Measurements from ENCODE around the gene TSPYL1.

DNA sequence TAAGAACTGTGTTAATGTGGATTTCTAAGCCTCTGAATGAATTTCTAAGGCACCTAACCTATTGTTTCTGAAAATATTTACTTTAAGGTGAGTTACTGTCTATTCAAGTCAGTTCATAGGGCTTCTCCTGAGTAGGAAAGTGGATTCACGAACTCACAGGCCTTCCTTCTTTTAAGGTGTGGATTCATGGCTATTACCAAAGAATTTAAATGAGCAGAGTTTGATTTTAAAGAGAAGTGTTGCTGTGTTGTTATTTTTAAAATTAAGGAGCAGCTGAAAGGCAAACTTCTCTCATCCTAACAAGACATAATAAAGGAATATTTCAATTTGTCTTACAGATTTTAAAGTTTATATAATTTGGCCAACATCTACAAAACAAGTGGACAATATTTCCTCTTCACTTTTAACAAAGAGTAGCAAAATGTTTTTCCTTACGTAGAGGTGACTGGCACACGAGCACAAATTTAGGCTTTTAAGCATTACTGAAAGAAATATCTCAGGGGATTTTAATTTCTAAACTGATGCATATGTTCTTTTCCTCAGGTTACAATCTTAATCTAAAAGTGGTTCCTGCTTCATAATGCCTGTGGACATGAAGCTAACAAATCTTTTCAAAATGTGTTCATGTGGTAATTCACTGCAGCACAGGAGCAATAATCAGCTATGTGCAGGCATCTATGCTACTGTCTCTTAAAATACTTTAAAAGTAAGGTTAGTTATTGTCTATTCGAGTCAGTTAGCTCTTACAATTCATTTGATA is 25.3 kb downstream of the TSPYL1 start:
- TF ChIP-seq ZNF274 (IDR thresholded peaks at IDR 0.05; ENCODE audit: low read depth, low read length) (no peak), SUZ12 (IDR thresholded peaks at IDR 0.05; ENCODE audit: extremely low read depth, insufficient read depth, insufficient read length) (no peak)

Data from NT2/D1 (cell line).